ENCODE measurements around the gene IFNL3.
A peak's percentile ranks its signal among the peaks of the same experiment; 100 is the strongest.
"Not testable (repeated sequence)": the region's sequence is repeated elsewhere in the genome, so short reads cannot be mapped to it uniquely, and the experiment has no call there.

Gene IFNL3

DNA sequence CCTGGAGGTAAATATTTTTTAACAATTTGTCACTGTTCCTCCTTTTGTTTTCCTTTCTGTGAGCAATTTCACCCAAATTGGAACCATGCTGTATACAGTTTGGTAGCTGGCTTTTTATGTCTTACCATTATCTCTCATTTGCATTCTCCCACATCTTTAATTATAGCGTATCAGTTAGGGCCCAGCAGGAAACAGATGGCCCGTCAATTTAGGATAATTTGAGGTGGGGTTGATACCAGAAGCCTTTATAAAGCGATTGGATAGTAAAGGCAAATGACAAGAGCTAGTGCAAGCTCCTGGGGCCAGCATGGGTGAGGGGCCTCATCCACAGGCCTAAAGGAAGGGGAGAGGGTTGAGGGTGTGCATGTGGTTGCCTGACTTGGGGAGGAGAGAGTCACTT, 7.7 kb upstream of the IFNL3 start:
- DNase-seq, result no peak

DNA sequence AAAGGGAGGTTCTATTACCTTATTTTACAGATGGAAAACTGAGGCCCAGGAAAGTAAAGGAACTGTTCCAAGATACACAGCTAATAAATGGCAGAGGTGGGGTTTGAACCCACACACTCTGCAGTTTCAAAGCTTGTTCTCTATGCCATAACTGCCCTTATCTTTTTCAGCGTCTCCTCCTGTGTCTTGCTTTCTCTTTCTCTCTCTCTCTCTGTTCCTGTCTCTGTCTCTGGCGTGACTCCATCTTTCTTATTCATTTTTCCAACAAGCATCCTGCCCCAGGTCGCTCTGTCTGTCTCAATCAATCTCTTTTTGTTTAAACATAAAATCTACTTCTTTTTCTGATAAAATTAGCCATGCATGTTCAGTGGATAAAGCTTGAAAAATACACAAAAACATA, 7.0 kb upstream of the IFNL3 start:
- DNase-seq, result no peak

GRCh38 chr19:39251081-39251480, 6.3 kb upstream of the IFNL3 start:
- no peak for DNase-seq

DNA sequence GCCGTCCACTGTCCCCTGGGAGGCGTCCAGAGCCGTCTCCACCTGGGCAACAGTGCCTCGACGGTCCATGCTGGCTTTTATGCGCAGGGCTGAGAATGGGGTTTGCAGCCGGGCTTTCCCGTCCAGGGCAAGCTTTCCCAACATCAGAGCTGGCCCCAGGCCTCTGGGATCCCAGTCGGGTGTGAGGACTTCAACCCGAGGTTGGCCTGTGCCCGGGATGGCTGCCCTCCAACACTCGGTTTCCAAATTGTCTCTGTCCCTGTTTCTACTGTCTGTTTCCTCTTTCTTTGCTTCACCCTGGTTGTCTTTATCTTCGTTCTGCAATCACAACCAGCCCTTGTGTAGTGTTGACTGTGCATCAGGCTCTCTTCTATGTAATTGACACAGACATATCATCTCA, 4.0 kb upstream of the IFNL3 start, which contains the start of gene IFNL4:
IFNL4 (minus strand) TSS at position 51 of the 400 bp plus-strand sequence.
- DNase-seq, result no peak

- DNase-seq, result no peak
Measured at GRCh38 chr19:39247701-39248664, 3.2 kb upstream of the IFNL3 start.

DNA sequence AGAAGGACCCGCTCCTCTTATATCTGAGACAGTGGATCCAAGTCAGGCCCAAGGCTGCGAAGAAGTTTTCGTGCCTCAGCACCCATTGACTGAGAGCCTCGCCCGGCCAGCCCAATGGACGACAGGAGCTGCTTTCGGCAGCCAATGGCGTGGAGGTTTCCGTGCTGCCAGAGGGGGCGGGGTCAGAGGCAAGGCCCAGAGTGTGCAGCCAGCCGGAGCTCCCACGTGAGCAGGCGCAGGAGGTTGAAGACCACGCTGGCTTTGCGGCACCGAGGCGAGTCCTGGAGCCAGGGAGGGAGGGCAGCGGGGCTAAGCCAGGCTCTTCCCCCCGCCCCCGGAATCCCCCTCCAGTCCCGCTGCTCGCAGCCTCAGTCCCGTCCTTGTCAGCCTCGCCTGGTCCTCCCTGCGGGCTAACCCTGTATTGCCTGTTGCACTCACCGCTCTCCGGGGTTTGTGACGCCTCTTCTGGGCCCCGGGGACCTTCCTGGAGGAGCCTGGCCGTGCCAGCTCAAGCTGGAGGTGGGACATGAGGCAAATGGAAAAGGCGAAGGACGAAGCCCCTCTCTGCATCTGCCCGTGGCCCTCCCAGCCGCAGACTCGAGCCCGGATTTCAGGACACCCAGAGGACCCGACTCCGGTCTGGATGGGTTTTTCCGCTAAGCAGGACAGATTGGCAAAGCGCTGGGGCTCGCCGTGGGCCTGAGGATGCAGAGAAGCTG, 2.3 kb upstream of the IFNL3 start:
- peak; percentile 47 for DNase-seq

DNA sequence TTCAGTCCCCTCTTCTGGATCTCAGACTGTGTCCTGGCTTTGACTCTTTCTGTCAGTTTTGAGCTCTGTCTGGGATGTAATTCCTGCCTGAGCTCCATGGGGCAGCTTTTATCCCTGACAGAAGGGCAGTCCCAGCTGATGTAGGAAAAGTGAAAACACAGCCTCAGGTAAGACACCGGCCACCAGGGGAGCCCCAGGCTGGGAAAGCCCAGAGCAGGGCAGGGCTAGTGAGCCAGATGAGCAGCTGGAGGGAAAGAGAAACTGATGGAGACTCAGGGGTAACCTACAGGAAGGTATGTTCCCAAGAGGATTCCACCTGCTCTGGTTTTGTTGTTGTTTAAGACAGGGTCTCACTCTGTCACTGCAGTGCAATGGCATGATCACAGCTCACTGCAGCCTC, 360 bp upstream of the IFNL3 start:
- DNase-seq, result not testable (repeated sequence)

GRCh38 chr19:39243741-39244140, 1.1 kb downstream of the IFNL3 start:
- DNase-seq, result not testable (repeated sequence)

- no peak for DNase-seq
Measured at GRCh38 chr19:39240421-39240820, 4.4 kb downstream of the IFNL3 start.

GRCh38 chr19:39238944-39239343, 5.9 kb downstream of the IFNL3 start:
- no peak for DNase-seq

GRCh38 chr19:39238209-39238608, 6.6 kb downstream of the IFNL3 start:
- DNase-seq, result no peak

GRCh38 chr19:39237200-39238184, 7.3 kb downstream of the IFNL3 start:
- peak; percentile 59 for DNase-seq

DNA sequence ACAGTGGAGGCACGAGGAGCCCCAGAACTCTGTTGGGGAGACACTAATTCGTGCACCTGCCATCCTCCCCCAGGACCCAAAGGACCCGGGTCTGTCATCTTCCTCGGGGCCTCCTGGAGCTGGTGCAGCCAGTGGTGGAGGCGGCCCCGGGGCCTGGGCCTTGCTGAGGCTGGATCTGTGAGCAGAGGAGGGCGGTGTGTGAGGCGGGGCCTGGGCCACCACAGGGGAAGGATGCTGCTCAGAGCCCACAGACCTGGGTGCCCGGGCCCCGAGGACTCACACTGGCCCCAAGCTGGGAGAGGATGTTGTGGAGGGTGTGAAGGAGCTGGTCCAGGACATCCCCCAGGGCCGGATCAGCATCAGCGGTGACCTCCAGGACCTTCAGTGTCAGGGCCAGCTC, 8.3 kb downstream of the IFNL3 start:
- peak; percentile 20 for DNase-seq

GRCh38 chr19:39232708-39233107, 12.1 kb downstream of the IFNL3 start:
- DNase-seq, result no peak

- no peak for DNase-seq
Measured at GRCh38 chr19:39230096-39230764, 14.6 kb downstream of the IFNL3 start.

- DNase-seq, result no peak
Measured at GRCh38 chr19:39224910-39225309, 19.9 kb downstream of the IFNL3 start.

- DNase-seq, result no peak
Measured at GRCh38 chr19:39223703-39224279, 21.0 kb downstream of the IFNL3 start.

GRCh38 chr19:39219108-39219507, 25.7 kb downstream of the IFNL3 start:
- DNase-seq, result not testable (repeated sequence)

- DNase-seq, result no peak
Measured at GRCh38 chr19:39218230-39219007, 26.4 kb downstream of the IFNL3 start.

GRCh38 chr19:39217094-39217493, 27.7 kb downstream of the IFNL3 start:
- DNase-seq, result no peak

DNA sequence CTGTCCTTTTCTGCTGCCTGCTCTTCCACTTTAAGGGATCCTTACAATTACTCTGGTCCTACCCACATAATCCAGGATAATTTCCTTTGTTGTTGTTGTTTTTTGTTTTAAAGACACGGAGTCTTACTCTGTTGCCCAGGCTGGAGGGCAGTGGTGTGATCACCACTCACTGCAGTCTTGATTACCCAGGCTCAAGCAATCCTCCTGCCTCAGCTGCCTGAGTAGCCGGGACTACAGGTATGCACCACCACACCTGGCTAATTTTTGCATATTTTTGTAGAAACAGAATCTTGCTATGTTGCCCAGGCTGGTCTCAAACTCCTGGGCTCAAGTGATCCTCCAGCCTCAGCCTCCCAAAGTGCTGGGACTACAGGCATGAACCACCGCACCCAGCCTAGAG, 29.5 kb downstream of the IFNL3 start:
- DNase-seq, result not testable (repeated sequence)

Data from activated naive CD4-positive, alpha-beta T cell treated with anti-CD3 and anti-CD28 coated beads, Interleukin-2, amount 50 U/mL, for 16 hours (primary cell).